CD4-positive, CD25-positive, alpha-beta regulatory T cell (primary cell): ENCODE measurements around the gene YWHAH. TPM values are rescaled to one million over a fixed set of nuclear protein-coding genes. Genes with fewer than 3 reads are reported as not detected.
A peak's percentile ranks its signal among the peaks of the same experiment; 100 is the strongest.

Source experiments
- ATAC-seq, 2 donors: fragments of 150-1000 bp; cut with Tn5 transposase; one replicate each; pipeline ENCODE4 v1.10.0; 2021; ENCODE audit warnings: low read depth in 2 of 2, moderate number of reproducible peaks in 2 of 2, moderate library complexity in 1 of 2
- DNase-seq, 3 donors: peaks; one replicate each; pipeline versions ENCODE4 v3.0.0 to v3.0.0-alpha.2; 2012 to 2022; ENCODE audit warnings: mixed read lengths in 1 of 3
- H3K27ac ChIP-seq: one replicate; pipeline ENCODE4 v1.7.0; 2013; ENCODE audit warnings: mild to moderate bottlenecking, low read length; ENCODE audit not compliant: insufficient read depth, poor library complexity, severe bottlenecking
- H3K27me3 ChIP-seq: one replicate; pipeline ENCODE4 v1.7.0; 2013; ENCODE audit warnings: low read length; ENCODE audit not compliant: control insufficient read depth, insufficient read depth
- H3K36me3 ChIP-seq: one replicate; pipeline ENCODE4 v1.7.0; 2013; ENCODE audit warnings: mild to moderate bottlenecking, low read length, moderate library complexity; ENCODE audit not compliant: control insufficient read depth, insufficient read depth
- H3K4me1 ChIP-seq: 2 replicates; pipeline ENCODE4 v1.7.0; 2013; ENCODE audit warnings: mild to moderate bottlenecking, low read length; ENCODE audit not compliant: insufficient read depth, control insufficient read depth, poor library complexity, severe bottlenecking
- H3K4me3 ChIP-seq: one replicate; pipeline ENCODE4 v1.7.0; 2013; ENCODE audit warnings: low read depth, mild to moderate bottlenecking, low read length, moderate library complexity
- H3K9me3 ChIP-seq, 2 experiments: 1 replicate in 1 of 2; 2 replicates in 1 of 2; pipeline ENCODE4 v1.7.0; 2013; ENCODE audit warnings: low read length in 2 of 2, mild to moderate bottlenecking in 1 of 2, moderate library complexity in 1 of 2; ENCODE audit not compliant: control insufficient read depth in 2 of 2
- H3K27ac Mint-ChIP-seq, 3 donors: one replicate each; pipeline ENCODE4 v1.8.0; 2020 to 2022; ENCODE audit warnings: mild to moderate bottlenecking in 3 of 3, mixed read lengths in 3 of 3, moderate library complexity in 2 of 3
- H3K27me3 Mint-ChIP-seq: one replicate; pipeline ENCODE4 v1.8.0; 2022; ENCODE audit warnings: mild to moderate bottlenecking, mixed read lengths
- H3K36me3 Mint-ChIP-seq: one replicate; pipeline ENCODE4 v1.8.0; 2020; ENCODE audit warnings: mixed read lengths
- H3K4me1 Mint-ChIP-seq, 4 donors: one replicate each; pipeline ENCODE4 v1.8.0; 2020 to 2022; ENCODE audit warnings: mixed read lengths in 4 of 4, mild to moderate bottlenecking in 1 of 4
- H3K4me3 Mint-ChIP-seq, 4 donors: one replicate each; pipeline ENCODE4 v1.8.0; 2020 to 2022; ENCODE audit warnings: mild to moderate bottlenecking in 4 of 4, mixed read lengths in 4 of 4, moderate library complexity in 3 of 4
- H3K9me3 Mint-ChIP-seq, 7 donors: one replicate each; pipeline ENCODE4 v1.8.0; 2020 to 2022; ENCODE audit warnings: mixed read lengths in 7 of 7, mild to moderate bottlenecking in 3 of 7, moderate library complexity in 2 of 7
- polyA plus RNA-seq, 4 donors: library from polyadenylated mRNA; unstranded; fragments of 300-500 nt; fragmentation: Illumina TruSeq; gene quantifications; one replicate each; pipeline ENCODE4 v1.2.3, GENCODE V29; 2021
- total RNA-seq: library from RNA; stranded (reverse); gene quantifications from one replicate; pipeline ENCODE4 v1.2.3, GENCODE V29; 2022

Gene YWHAH
- total and polyA plus RNA-seq, 5 donors from 2014 or later, result 57.5 to 186 (median 99.1) TPM

GRCh38 chr22:31962387-31963125 is 18.2 kb downstream of the YWHAH start:
- H3K27me3 Mint-ChIP-seq, result peaks cover 4% of the 10 kb centered on the region
- Histone ChIP-seq H3K4me1 (peaks cover 19% of the 10 kb centered on the region), H3K36me3 (peaks cover 6% of the 10 kb centered on the region), H3K27me3 (no peaks in the 10 kb centered on the region), H3K9me3 (no peaks in the 10 kb centered on the region), H3K4me3 (no peak overlapping the region), H3K27ac (no peak overlapping the region)
- ATAC-seq, result no peak
- H3K4me1 Mint-ChIP-seq, result peaks cover 8 to 20% (median 11%) of the 10 kb centered on the region in 4 donors
- no peak overlapping the region for H3K27ac Mint-ChIP-seq
- no peak for DNase-seq
- no peaks in the 10 kb centered on the region for H3K9me3 Mint-ChIP-seq
- H3K36me3 Mint-ChIP-seq, result peaks cover 7% of the 10 kb centered on the region
- no peak overlapping the region for H3K4me3 Mint-ChIP-seq

GRCh38 chr22:31968022-31968421 is 23.7 kb downstream of the YWHAH start:
- H3K36me3 ChIP-seq, result no peaks in the 10 kb centered on the region
- no peak for ATAC-seq
- Mint-ChIP-seq H3K4me3 (no peak overlapping the region), H3K27ac (peak overlapping the region in 1 of 3 donors; percentile 12), H3K4me1 (peaks cover 4 to 19% (median 8%) of the 10 kb centered on the region in 4 donors), H3K36me3 (no peaks in the 10 kb centered on the region), H3K9me3 (no peaks in the 10 kb centered on the region), H3K27me3 (no peaks in the 10 kb centered on the region)
- no peak overlapping the region for H3K27ac ChIP-seq
- no peaks in the 10 kb centered on the region for H3K9me3 ChIP-seq
- no peak overlapping the region for H3K4me3 ChIP-seq
- no peak for DNase-seq
- H3K4me1 ChIP-seq, result peaks cover 16% of the 10 kb centered on the region
- H3K27me3 ChIP-seq, result no peaks in the 10 kb centered on the region

GRCh38 chr22:31969789-31970489 is 25.6 kb downstream of the YWHAH start:
- Mint-ChIP-seq H3K4me3 (peak overlapping the region; percentile 45 to 85 (median 84)), H3K27me3 (peaks cover 12% of the 10 kb centered on the region), H3K4me1 (peaks cover 4 to 19% (median 8%) of the 10 kb centered on the region in 4 donors), H3K9me3 (no peaks in the 10 kb centered on the region), H3K27ac (peak overlapping the region; percentile 72 to 80 (median 75)), H3K36me3 (no peaks in the 10 kb centered on the region)
- ATAC-seq, result peak; percentile 70 to 72
- Histone ChIP-seq H3K36me3 (no peaks in the 10 kb centered on the region), H3K4me1 (peaks cover 16% of the 10 kb centered on the region), H3K4me3 (peak overlapping the region; percentile 32), H3K27ac (peak overlapping the region; percentile 47), H3K9me3 (no peaks in the 10 kb centered on the region), H3K27me3 (no peaks in the 10 kb centered on the region)
- DNase-seq, result peak; percentile 51 to 79 (median 69)

GRCh38 chr22:31970490-31971444 is 26.4 kb downstream of the YWHAH start:
- H3K4me3 Mint-ChIP-seq, result peak overlapping the region; percentile 45 to 85 (median 84)
- H3K27me3 Mint-ChIP-seq, result peaks cover 12% of the 10 kb centered on the region
- peak; percentile 77 to 85 (median 81) for DNase-seq
- H3K36me3 ChIP-seq, result no peaks in the 10 kb centered on the region
- H3K9me3 Mint-ChIP-seq, result no peaks in the 10 kb centered on the region
- H3K27me3 ChIP-seq, result no peaks in the 10 kb centered on the region
- no peaks in the 10 kb centered on the region for H3K9me3 ChIP-seq
- peak overlapping the region; percentile 72 to 80 (median 75) for H3K27ac Mint-ChIP-seq
- peak; percentile 89 for ATAC-seq
- H3K36me3 Mint-ChIP-seq, result no peaks in the 10 kb centered on the region
- H3K27ac ChIP-seq, result peak overlapping the region; percentile 47
- H3K4me3 ChIP-seq, result peak overlapping the region; percentile 52
- H3K4me1 ChIP-seq, result peaks cover 16% of the 10 kb centered on the region
- peaks cover 4 to 19% (median 8%) of the 10 kb centered on the region in 4 donors for H3K4me1 Mint-ChIP-seq

- DNase-seq, result no peak
- H3K4me3 ChIP-seq, result no peak overlapping the region
- H3K27me3 ChIP-seq, result no peaks in the 10 kb centered on the region
- H3K36me3 ChIP-seq, result no peaks in the 10 kb centered on the region
- peaks cover 16% of the 10 kb centered on the region for H3K4me1 ChIP-seq
- Mint-ChIP-seq H3K27ac (no peak overlapping the region), H3K36me3 (no peaks in the 10 kb centered on the region), H3K4me1 (peaks cover 4 to 22% (median 9%) of the 10 kb centered on the region in 4 donors), H3K4me3 (no peak overlapping the region), H3K9me3 (no peaks in the 10 kb centered on the region), H3K27me3 (peaks cover 12% of the 10 kb centered on the region)
- H3K9me3 ChIP-seq, result no peaks in the 10 kb centered on the region
- ATAC-seq, result no peak
- no peak overlapping the region for H3K27ac ChIP-seq
These were observed 27.8 kb downstream of the YWHAH start for GRCh38 chr22:31972180-31972579.

- Mint-ChIP-seq H3K27ac (peak overlapping the region in 1 of 3 donors; percentile 24), H3K36me3 (no peaks in the 10 kb centered on the region)
These were observed 29.4 kb downstream of the YWHAH start for GRCh38 chr22:31973739-31974138.

GRCh38 chr22:31977141-31977841 is 33.0 kb downstream of the YWHAH start:
- H3K36me3 ChIP-seq, result no peaks in the 10 kb centered on the region
- H3K4me1 Mint-ChIP-seq, result peaks cover 0 to 5% (median 1%) of the 10 kb centered on the region in 4 donors
- H3K4me3 Mint-ChIP-seq, result no peak overlapping the region
- ATAC-seq, result peak; percentile 73 to 78
- H3K4me3 ChIP-seq, result no peak overlapping the region
- H3K27me3 Mint-ChIP-seq, result peaks cover 19% of the 10 kb centered on the region
- no peaks in the 10 kb centered on the region for H3K36me3 Mint-ChIP-seq
- no peaks in the 10 kb centered on the region for H3K9me3 ChIP-seq
- H3K27ac Mint-ChIP-seq, result peak overlapping the region in 1 of 3 donors; percentile 26
- peak; percentile 57 to 75 (median 70) for DNase-seq
- H3K27me3 ChIP-seq, result no peaks in the 10 kb centered on the region
- no peaks in the 10 kb centered on the region for H3K4me1 ChIP-seq
- H3K27ac ChIP-seq, result no peak overlapping the region
- H3K9me3 Mint-ChIP-seq, result no peaks in the 10 kb centered on the region

More at GRCh38 chr22:31973739-31974138, 29.4 kb downstream of the YWHAH start:
- H3K27me3 ChIP-seq, result no peaks in the 10 kb centered on the region
- no peaks in the 10 kb centered on the region for H3K9me3 Mint-ChIP-seq
- H3K36me3 ChIP-seq, result no peaks in the 10 kb centered on the region
- peaks cover 16% of the 10 kb centered on the region for H3K4me1 ChIP-seq
- DNase-seq, result no peak
- no peak overlapping the region for H3K4me3 Mint-ChIP-seq
- no peak overlapping the region for H3K4me3 ChIP-seq
- no peak for ATAC-seq
- no peaks in the 10 kb centered on the region for H3K9me3 ChIP-seq
- H3K27ac ChIP-seq, result no peak overlapping the region
- peaks cover 4 to 24% (median 9%) of the 10 kb centered on the region in 4 donors for H3K4me1 Mint-ChIP-seq
- peaks cover 19% of the 10 kb centered on the region for H3K27me3 Mint-ChIP-seq
